Measurements from ENCODE around the gene GZMM.
A peak's percentile ranks its signal among the peaks of the same experiment; 100 is the strongest.

GZMM gene

GRCh38 chr19:558770-559439, 15.1 kb downstream of the GZMM start:
- no peak for DNase-seq (ENCODE audit: low read depth in 4 of 4, low spot score in 1 of 4)

DNA sequence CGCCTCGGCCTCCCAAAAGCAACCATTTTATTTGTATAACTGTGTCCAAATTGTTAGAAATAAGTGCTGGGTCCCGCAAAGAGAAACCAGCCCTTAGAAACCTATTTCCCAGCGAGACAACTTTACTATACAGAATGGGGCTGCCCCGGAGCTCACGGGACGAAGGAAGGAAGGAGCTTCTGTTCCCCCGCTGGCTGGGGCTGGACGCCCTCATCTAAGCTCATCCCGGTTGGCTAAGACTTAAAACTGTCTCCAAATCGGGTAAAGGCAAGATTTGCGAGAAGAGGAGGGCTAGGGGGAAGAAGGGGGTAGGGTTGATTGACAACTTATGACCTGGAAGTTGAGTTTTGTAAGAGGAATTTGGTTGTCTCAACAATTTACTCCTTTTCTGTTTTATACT, 16.3 kb downstream of the GZMM start:
- DNase-seq (ENCODE audit: low read depth in 4 of 4, low spot score in 1 of 4): no peak

DNA sequence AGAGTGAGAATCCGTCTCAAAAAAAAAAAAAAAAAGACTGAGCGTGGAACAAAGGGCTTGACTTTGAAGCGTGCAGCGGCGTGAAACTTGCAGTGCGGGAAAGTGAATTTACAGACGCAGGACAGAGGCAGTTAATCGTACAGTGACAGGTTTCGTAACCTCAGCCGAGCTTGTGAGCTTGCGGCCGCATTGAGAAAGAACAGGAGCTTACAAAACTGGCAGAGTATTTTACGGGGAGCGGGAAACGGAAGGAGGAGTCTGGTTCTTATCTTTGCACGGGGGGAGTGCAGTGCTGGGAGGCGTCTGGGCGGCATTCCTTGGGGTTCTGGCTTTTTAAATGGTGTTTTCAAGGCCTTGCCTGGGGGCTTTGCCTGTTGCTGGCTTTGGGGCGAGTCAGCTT, 22.6 kb downstream of the GZMM start:
- no peak for DNase-seq (ENCODE audit: low read depth in 4 of 4, low spot score in 1 of 4)

- DNase-seq (ENCODE audit: low read depth in 4 of 4, low spot score in 1 of 4): no peak
These were observed 23.0 kb downstream of the GZMM start for GRCh38 chr19:566844-567243.

DNA sequence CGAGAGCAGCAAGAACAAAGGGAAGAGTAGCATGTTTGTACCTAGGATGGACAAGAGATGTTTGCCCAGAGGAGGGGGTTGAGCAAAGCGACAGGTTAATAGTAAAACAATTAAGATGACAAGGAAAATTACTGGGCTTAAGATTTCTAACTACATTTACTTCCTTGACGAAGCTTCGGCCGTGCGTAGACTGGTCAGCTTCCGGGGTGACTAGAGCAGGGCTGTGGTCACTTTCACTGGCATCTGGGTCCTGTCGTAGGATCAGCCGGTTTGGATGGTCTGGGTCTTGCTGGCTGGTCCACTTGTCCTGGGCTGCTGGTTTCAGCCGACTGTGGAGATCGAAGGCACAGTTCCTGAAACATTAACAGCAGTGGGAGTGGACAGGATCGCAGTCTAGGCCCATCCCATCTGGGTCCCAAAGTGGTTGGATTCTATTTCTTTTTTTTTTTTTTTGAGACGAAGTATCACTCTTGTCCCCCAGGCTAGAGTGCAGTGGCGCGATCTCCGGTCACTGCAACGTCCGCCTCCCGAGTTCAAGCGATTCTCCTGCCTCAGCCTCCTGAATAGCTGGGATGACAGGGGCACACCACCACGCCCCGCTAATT, 23.5 kb downstream of the GZMM start:
- DNase-seq (ENCODE audit: low read depth in 4 of 4, low spot score in 1 of 4): no peak

GRCh38 chr19:570251-570686, 26.4 kb downstream of the GZMM start:
- DNase-seq (ENCODE audit: low read depth in 4 of 4, low spot score in 1 of 4): no peak

DNA sequence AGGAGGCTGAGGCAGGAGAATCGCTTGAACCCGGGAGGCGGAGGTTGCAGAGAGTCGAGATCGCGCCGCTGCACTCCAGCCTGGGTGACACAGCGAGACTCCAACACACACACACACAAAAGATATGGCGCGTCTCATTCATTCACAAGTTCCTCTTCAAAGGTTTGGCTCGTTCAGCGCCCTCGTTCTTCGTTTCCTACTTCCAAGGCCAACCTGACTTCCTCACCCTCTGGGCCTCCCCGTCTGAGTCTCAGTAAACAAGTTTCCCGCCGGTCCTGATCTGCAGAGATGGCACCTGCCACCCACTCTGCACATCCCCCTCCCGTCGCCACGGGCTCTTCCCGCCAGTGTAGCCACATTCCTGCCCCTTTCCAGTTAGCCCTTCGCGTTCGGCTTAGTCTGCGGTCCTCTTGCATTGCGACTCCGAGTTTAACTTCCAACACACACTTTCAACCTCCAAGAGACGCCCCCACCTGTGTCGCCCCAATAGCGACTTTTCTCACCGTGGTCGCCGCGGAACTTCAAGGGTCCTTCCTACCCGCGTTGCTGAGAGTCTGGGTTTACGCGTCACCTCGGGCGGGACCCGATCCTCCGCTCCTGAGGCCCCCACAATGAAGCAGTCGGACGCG, 27.2 kb downstream of the GZMM start:
- peak in 1 of 4 experiments; percentile 29 for DNase-seq (ENCODE audit: low read depth in 4 of 4, low spot score in 1 of 4)

- no peak for DNase-seq (ENCODE audit: low read depth in 4 of 4, low spot score in 1 of 4)
These were observed 27.7 kb downstream of the GZMM start for GRCh38 chr19:571566-571974.

GRCh38 chr19:572140-572742, 28.4 kb downstream of the GZMM start, which contains the start of gene BSG:
BSG (plus strand) TSS chr19:572596; CDS start chr19:572635, 39 bp downstream.
- DNase-seq (ENCODE audit: low read depth in 4 of 4, low spot score in 1 of 4): peak; percentile 95 to 98 (median 97)

DNA sequence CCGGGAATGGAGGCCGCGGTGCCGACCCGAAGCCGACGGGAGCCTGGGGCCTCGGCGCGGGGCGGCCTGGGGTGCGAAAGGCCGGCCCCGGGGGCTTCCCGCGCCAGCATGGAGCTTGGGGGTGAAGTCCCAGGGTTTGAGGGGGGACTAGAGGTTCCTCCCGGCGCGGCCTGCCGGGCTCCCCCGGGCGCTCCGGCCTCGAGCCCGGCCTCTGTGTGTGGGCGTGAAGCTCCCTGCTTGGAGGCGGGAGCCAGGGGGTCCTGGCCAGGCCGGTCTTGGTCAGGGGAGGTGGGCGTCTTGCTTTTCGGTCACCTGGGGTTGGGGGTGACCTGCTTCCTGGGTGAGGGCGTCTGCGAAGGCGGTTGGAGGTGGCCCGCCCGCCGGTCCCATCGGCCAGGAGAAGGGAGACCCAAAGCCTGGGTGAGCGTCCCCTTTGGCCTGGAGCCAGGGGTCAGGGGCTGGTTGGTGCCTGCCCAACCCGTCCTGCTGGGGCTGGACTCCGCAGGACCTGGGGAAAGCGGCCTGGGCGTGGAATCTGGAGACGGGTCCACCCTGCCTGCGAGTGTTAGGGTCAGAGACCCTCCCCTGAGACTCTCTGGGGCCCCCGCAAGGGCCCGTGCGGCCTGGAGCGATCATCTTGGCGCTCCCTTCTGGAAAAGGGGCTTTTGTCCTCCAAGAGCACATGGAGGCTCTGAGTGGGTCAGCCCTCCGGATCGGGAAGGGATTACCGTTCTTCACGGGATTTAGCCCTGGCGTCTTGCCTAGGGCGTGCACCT, 29.1 kb downstream of the GZMM start:
- DNase-seq (ENCODE audit: low read depth in 4 of 4, low spot score in 1 of 4): no peak

DNA sequence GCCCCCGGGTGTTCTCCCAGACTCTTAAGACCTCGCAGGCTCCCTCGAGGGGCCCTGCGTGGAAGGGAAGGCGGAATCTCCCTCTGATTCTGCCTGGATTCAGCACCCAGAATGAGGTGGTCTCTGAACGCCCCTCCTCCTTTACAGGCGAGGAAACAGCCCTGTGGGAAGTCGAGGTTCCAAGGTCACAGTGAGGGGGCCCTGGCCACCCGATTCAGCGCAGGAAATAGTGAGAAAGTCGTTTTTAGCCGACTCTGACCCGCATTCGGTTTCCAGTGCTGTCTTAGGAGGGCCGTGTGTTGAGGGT, 29.6 kb downstream of the GZMM start:
- no peak for DNase-seq (ENCODE audit: low read depth in 4 of 4, low spot score in 1 of 4)

DNA sequence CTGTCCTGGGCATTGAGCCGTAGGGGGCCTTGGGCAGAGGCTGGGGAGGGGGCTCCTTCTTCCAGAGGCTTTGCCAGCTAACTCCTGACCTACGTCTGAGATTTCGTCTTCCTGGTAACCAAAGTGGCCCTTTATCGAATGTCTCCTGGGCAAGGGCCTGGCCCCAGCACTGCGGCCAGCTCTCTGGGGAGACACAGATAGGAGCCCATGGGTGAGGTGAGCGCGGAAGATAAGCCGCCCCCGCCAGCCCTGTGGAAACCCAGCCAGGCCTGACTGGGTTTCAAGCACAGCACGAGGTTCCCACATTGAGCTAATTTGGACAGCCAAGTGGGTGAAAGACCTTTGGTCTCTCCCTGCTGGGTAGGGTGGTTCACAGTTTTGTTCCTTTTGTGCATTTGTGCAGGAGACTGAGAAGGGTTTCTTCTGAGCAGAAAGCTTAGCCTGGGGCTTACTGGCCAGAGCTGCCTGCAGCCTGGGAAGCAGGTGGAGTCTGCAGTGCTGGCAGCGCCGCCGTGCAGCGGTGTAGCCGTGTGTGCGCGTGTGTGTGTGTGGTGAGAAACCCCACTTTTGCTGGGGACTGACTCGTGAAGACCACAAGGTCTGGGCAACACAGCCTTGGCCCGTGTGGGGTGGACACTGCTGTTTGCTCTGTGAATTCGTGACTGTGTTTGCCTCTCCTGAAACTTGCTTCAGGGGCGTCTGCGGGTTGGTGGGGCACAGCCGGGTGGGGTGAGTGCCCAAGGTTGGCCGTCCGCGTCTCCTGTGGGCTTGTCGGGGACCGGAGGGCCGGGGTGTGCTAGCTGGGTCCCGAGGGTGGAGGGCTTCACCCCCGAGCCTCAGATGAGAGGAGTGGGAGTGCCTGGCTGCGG, 31.0 kb downstream of the GZMM start:
- no peak for DNase-seq (ENCODE audit: low read depth in 4 of 4, low spot score in 1 of 4)

GRCh38 chr19:575527-576506, 32.0 kb downstream of the GZMM start:
- DNase-seq (ENCODE audit: low read depth in 4 of 4, low spot score in 1 of 4): no peak

- no peak for DNase-seq (ENCODE audit: low read depth in 4 of 4, low spot score in 1 of 4)
These were observed 33.0 kb downstream of the GZMM start for GRCh38 chr19:576768-577438.

DNA sequence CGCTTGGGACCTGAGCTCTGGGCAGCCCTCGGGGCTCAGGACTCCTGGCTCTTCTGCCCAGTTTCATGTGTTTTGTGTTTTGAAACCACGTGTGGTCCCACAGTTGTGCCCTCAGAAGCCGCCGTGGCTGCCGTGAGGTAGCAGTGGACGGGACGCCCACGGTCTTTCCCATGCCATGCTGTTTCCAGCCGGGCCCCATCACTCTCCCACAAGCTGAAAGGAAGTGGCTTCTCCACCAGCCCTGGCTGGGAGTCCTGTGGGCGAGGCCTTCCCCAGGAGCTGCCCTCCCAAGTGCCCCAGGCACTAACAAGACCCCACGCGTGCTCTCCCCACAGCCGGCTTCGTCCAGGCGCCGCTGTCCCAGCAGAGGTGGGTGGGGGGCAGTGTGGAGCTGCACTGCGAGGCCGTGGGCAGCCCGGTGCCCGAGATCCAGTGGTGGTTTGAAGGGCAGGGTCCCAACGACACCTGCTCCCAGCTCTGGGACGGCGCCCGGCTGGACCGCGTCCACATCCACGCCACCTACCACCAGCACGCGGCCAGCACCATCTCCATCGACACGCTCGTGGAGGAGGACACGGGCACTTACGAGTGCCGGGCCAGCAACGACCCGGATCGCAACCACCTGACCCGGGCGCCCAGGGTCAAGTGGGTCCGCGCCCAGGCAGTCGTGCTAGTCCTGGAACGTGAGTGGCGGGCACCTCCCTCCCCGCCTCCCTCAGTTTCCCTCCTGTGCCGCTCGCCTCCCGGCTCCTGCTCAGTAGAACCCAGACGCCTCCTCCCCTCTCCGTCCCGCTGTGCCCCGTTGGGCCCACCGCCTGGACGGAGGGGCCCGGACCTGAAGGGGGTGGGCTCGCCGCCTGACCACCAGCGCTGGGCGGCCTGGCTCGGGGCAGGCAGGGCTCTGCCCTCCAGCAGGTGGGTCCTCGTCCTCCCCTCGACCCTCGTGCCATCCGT, 33.9 kb downstream of the GZMM start:
- DNase-seq (ENCODE audit: low read depth in 4 of 4, low spot score in 1 of 4): no peak

DNA sequence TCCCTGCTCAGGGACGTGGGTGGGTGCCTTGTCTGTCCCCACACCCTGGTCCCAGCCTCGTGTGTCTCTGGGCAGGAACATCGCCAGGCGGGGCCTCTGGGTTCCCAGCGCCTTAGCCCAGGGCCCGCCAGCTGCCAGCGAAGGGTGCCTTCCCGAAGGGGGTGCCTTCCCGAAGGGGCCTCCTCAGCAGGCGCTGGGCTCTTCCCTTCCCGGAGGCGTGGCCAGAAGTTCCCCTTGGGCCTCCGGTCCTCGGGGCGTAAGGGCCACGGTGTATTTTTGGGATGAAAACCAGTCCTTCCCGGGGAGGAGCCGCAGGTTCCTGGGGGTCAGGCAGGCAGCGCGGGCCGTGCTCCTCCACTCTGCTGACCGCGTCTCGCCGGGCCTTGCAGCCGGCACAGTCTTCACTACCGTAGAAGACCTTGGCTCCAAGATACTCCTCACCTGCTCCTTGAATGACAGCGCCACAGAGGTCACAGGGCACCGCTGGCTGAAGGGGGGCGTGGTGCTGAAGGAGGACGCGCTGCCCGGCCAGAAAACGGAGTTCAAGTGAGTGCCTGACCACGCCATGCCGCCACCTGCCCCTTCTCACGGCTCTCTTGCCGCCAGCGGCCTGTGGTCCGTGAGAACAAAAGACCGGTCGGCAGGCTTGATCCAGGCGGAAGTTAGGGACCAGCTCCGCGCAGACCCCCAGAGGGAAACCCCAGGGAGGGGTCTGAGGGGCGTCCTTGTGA, 35.4 kb downstream of the GZMM start:
- DNase-seq (ENCODE audit: low read depth in 4 of 4, low spot score in 1 of 4): no peak

DNA sequence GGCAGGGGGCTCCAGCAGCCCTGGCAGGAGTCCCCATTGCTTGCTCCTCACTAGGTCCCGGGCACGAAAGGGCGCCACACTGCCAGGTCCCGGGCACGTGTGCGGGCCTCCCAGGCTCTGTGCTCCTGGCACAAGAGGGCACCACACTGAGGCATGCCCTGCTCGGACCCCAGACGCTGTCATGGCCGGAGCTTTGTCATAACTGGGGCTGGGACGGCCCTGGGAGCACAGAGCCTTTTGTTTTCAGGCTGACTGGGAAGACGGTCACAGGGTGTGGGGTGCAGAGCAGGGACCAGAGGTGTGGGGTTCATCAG, 35.9 kb downstream of the GZMM start:
- DNase-seq (ENCODE audit: low read depth in 4 of 4, low spot score in 1 of 4): no peak
